ENCODE measurements around the gene USP3.
A peak's percentile ranks its signal among the peaks of the same experiment; 100 is the strongest.
"Not testable (repeated sequence)": the region's sequence is repeated elsewhere in the genome, so short reads cannot be mapped to it uniquely, and the experiment has no call there.

The USP3 gene

DNA sequence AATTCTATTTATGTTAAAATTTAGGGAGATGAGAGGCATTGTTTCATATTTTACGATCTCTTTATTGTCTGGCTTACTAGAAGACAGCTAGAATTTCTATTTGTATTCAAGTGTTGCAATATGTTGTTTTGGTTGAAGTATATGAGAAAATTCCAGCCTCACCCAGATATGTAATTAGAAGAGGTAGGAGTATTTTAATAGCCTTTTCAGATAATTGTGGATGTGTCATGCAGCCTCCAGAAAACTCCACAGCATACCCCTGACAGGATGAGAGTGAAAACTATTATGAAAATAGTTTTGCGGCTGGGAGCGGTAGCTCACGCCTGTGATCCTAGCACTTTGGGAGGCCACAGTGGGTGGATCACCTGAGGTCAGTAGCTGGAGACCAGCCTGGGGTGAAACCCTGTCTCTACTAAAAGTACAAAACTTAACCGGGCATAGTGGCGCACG lies 21.5 kb upstream of the USP3 start:
- no peak for DNase-seq (ENCODE audit: low spot score)
- TF ChIP-seq, protein P1, sequence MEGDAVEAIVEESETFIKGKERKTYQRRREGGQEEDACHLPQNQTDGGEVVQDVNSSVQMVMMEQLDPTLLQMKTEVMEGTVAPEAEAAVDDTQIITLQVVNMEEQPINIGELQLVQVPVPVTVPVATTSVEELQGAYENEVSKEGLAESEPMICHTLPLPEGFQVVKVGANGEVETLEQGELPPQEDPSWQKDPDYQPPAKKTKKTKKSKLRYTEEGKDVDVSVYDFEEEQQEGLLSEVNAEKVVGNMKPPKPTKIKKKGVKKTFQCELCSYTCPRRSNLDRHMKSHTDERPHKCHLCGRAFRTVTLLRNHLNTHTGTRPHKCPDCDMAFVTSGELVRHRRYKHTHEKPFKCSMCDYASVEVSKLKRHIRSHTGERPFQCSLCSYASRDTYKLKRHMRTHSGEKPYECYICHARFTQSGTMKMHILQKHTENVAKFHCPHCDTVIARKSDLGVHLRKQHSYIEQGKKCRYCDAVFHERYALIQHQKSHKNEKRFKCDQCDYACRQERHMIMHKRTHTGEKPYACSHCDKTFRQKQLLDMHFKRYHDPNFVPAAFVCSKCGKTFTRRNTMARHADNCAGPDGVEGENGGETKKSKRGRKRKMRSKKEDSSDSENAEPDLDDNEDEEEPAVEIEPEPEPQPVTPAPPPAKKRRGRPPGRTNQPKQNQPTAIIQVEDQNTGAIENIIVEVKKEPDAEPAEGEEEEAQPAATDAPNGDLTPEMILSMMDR (IDR thresholded peaks at IDR 0.05; ENCODE audit: extremely low read depth, insufficient read depth, missing control alignments): no peak
- in situ Hi-C loops (cut with MboI; ENCODE audit: low pct_unique_long_range_greater_than_20kb, low sequenced_read_pairs, unreplicated experiment): loop anchor here (25.0 kb wide), 1 partner anchor 404 kb away; no protein-coding TSS in a partner anchor

DNA sequence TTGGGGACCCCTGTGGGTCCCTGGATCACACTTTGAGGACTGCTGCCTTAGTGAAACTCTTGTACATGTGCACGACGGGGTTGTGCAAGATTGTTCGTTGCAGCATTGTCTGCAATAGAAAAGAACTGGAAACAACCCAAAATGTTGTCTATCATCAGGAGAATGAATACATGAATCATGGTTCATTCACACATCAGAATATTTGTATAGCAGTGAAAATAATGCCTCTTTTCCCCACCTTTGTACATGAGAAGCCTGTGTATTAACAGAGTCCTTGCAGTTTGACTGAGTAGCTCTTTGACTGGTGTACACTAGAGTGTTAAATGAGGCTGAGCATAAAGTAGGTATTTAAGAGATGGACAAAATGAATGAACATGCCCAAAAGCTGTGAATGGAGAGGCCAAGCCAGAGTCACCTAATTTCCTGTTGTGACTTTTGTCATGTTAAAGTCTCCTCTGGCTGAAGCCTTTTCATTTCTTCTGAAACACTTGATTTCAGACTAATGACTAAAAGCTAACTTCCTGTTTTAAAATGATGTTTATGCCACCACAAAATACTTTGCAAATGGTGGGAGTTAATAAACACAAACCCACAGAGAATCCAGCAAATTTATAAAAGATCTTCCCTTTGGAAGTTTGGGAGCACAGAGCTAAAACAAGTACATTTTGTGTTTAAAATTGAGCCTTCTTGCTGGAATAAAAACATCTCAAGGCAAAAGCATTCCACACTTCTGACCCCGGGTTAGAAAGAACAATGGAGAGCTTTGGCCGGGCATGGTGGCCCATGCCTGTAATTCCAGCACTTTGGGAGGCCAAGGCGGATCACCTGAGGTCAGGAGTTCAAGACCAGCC lies 20.6 kb upstream of the USP3 start:
- TF ChIP-seq, protein P1 (IDR thresholded peaks at IDR 0.05; ENCODE audit: extremely low read depth, insufficient read depth, missing control alignments): no peak
- in situ Hi-C loops (cut with MboI; ENCODE audit: low pct_unique_long_range_greater_than_20kb, low sequenced_read_pairs, unreplicated experiment): loop anchor here (25.0 kb wide), 1 partner anchor 404 kb away; no protein-coding TSS in a partner anchor
- no peak for DNase-seq (ENCODE audit: low spot score)

DNA sequence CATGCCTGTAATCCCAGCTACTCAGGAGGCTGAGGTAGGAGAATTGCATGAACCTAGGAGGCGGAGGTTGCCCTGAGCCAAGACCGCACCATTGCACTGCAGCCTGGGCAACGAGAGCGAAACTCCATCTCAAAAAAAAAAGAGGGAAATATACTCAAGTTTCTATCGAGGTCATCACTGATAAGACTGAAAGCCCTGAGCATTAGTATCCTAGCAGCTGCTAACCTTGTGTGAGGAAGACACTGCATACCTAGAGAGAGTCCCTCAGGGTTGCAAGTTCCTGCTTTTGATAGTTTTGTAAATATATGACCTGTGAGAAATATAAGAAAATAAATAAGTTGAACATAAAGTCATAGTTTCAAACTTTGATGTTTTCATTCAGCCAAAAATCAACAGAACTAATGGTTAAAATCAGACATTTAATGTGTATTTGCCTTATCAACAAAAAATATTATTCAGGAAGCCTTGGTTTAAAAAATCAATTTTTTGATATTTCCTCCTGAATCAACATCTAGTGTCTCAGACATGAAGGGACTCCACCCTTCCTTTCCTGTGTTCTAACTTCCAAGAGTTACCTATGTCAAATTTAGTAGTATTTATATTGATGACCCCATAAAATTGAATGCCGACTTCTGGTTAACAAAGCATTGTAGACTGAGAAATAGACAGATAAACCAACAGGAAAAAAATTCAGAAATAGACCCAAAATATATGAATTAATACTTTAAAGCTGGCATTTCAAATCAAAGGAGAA lies 19.8 kb upstream of the USP3 start:
- in situ Hi-C loops (cut with MboI; ENCODE audit: low pct_unique_long_range_greater_than_20kb, low sequenced_read_pairs, unreplicated experiment): loop anchor here (25.0 kb wide), 1 partner anchor 403 kb away; no protein-coding TSS in a partner anchor
- TF ChIP-seq, protein P1 (IDR thresholded peaks at IDR 0.05; ENCODE audit: extremely low read depth, insufficient read depth, missing control alignments): no peak

DNA sequence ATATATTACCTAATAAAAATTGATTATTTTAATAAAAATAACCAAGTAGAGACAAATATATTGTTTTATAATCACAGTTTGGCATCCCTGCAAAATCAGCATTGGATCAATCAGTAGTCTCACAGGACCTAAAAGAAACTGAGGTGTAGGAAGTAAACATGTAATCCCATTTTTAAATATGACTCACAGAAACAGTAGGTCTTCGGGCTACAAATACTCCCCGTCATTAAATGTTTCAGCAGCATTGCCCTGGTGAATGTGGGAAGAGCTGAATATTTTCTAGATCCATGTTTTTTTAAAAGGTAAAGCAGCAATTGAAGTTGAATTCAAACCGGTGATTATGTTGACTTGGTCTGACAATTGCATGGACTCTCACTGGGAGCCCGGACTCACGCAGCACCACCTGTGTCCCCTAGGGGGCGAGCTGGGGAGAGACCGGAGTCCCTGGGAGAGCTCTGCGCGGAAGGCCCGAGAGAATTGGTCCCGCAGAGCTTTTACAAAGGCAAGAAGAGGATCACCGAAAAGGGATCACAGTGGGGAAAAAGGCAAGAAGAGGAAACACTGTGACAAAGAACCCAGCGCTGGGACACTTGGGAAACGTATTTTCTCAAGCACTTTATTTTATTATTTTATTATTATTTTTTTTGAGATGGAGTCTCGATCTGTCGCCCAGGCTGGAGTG lies 17.2 kb upstream of the USP3 start:
- TF ChIP-seq, protein P1 (IDR thresholded peaks at IDR 0.05; ENCODE audit: extremely low read depth, insufficient read depth, missing control alignments): peak; percentile 90
- in situ Hi-C loops (cut with MboI; ENCODE audit: low pct_unique_long_range_greater_than_20kb, low sequenced_read_pairs, unreplicated experiment): loop anchor here (25.0 kb wide), 1 partner anchor 400 kb away; no protein-coding TSS in a partner anchor
- peak; percentile 64 for DNase-seq (ENCODE audit: low spot score)

More for the DNA sequence above, 19.8 kb upstream of the USP3 start:
- DNase-seq (ENCODE audit: low spot score): no peak

DNA sequence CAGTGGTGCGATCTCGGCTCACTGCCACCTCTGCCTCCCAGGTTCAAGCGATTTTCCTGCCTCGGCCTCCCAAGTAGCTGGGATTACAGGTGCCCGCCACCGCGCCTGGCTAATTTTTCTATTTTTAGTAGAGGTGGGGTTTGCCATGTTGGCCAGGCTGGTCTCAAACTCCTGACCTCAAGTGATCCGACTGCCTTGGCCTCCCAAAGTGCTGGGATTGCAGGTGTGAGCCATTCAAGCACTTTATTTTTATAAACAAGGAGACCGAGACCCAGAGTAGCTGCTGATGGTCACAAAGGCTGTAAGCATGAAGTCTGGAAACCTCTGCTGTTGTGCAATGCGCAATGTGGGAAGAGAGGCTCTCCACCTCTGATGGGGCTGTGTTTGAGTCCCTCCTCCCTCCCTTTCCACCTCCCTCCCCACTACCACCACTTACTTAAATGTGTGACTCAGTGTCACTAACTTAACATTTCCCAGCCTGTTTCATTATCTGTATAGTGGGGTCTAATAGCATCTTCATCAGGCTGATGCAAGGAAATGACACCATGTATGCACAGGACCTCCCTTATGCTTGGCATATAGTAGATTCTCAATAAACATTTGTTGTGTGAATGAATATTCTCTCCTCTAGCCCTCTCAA lies 16.5 kb upstream of the USP3 start:
- in situ Hi-C loops (cut with MboI; ENCODE audit: low pct_unique_long_range_greater_than_20kb, low sequenced_read_pairs, unreplicated experiment): loop anchor here (25.0 kb wide), 1 partner anchor 399 kb away; no protein-coding TSS in a partner anchor
- not testable (repeated sequence) for DNase-seq (ENCODE audit: low spot score)

DNA sequence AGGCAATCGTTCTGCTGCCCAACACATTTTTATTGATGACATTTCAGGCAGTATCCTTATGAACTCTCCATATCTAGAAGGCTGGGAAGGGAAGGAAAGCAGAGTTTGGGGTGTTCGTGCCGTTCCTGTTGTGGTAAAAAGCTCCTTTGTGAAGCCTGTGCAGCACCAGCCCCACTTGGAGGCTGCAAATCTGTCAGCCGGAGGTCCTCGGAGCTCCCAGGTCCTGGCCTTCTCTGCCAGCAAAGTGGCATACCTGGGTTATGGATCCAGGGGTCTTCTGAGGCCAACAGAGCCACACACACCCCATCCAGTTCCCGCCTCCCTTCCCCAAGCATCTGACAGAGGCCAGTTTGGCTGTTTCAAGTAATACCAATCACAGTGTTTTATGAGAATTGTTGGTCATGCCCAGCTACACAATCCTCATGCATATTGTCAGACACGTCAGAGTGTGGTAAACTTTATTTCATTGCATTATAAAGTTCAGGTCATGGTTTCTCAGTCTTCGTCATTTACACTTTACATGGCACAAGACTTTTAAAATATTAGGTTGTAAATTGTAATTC lies 15.9 kb upstream of the USP3 start:
- TF ChIP-seq, protein P1 (IDR thresholded peaks at IDR 0.05; ENCODE audit: extremely low read depth, insufficient read depth, missing control alignments): no peak
- in situ Hi-C loops (cut with MboI; ENCODE audit: low pct_unique_long_range_greater_than_20kb, low sequenced_read_pairs, unreplicated experiment): loop anchor here (25.0 kb wide), 1 partner anchor 399 kb away; no protein-coding TSS in a partner anchor
- no peak for DNase-seq (ENCODE audit: low spot score)
